ENCODE data around the gene KCNMA1.

The KCNMA1 gene

GRCh38 chr10:76977901-76978300, 659.7 kb downstream of the KCNMA1 start:
- in situ Hi-C loops (cut with MboI; ENCODE audit: low pct_unique_long_range_greater_than_20kb, low sequenced_read_pairs) = no loop called here
- no peak for DNase-seq

GRCh38 chr10:76977046-76977445, 660.6 kb downstream of the KCNMA1 start:
- in situ Hi-C loops (cut with MboI; ENCODE audit: low pct_unique_long_range_greater_than_20kb, low sequenced_read_pairs) = no loop called here
- DNase-seq = no peak

- no peak for DNase-seq
- in situ Hi-C loops (cut with MboI; ENCODE audit: low pct_unique_long_range_greater_than_20kb, low sequenced_read_pairs) = no loop called here
These were observed 661.5 kb downstream of the KCNMA1 start for GRCh38 chr10:76976142-76976541.

GRCh38 chr10:76975126-76975525, 662.5 kb downstream of the KCNMA1 start:
- in situ Hi-C loops (cut with MboI; ENCODE audit: low pct_unique_long_range_greater_than_20kb, low sequenced_read_pairs) = no loop called here

GRCh38 chr10:76974017-76974691, 663.5 kb downstream of the KCNMA1 start:
- in situ Hi-C loops (cut with MboI; ENCODE audit: low pct_unique_long_range_greater_than_20kb, low sequenced_read_pairs) = no loop called here
- DNase-seq = no peak

More at GRCh38 chr10:76975126-76975525, 662.5 kb downstream of the KCNMA1 start:
- no peak for DNase-seq

GRCh38 chr10:76973091-76974016, 664.3 kb downstream of the KCNMA1 start:
- in situ Hi-C loops (cut with MboI; ENCODE audit: low pct_unique_long_range_greater_than_20kb, low sequenced_read_pairs) = no loop called here
- DNase-seq = no peak

GRCh38 chr10:76972541-76972940, 665.1 kb downstream of the KCNMA1 start:
- no peak for DNase-seq
- in situ Hi-C loops (cut with MboI; ENCODE audit: low pct_unique_long_range_greater_than_20kb, low sequenced_read_pairs) = no loop called here

- DNase-seq = no peak
- in situ Hi-C loops (cut with MboI; ENCODE audit: low pct_unique_long_range_greater_than_20kb, low sequenced_read_pairs) = no loop called here
These were observed 665.9 kb downstream of the KCNMA1 start for GRCh38 chr10:76971547-76972170.

GRCh38 chr10:76970711-76971519, 666.7 kb downstream of the KCNMA1 start:
- DNase-seq = no peak
- in situ Hi-C loops (cut with MboI; ENCODE audit: low pct_unique_long_range_greater_than_20kb, low sequenced_read_pairs) = no loop called here

GRCh38 chr10:76969366-76969948, 668.2 kb downstream of the KCNMA1 start:
- in situ Hi-C loops (cut with MboI; ENCODE audit: low pct_unique_long_range_greater_than_20kb, low sequenced_read_pairs) = no loop called here
- no peak for DNase-seq

- DNase-seq = no peak
- in situ Hi-C loops (cut with MboI; ENCODE audit: low pct_unique_long_range_greater_than_20kb, low sequenced_read_pairs) = no loop called here
These were observed 669.1 kb downstream of the KCNMA1 start for GRCh38 chr10:76968483-76968882.

- in situ Hi-C loops (cut with MboI; ENCODE audit: low pct_unique_long_range_greater_than_20kb, low sequenced_read_pairs) = no loop called here
- DNase-seq = no peak
These were observed 674.8 kb downstream of the KCNMA1 start for GRCh38 chr10:76962851-76963250.

- in situ Hi-C loops (cut with MboI; ENCODE audit: low pct_unique_long_range_greater_than_20kb, low sequenced_read_pairs) = no loop called here
- no peak for DNase-seq
These were observed 675.8 kb downstream of the KCNMA1 start for GRCh38 chr10:76961841-76962240.

GRCh38 chr10:76959111-76959510, 678.5 kb downstream of the KCNMA1 start:
- in situ Hi-C loops (cut with MboI; ENCODE audit: low pct_unique_long_range_greater_than_20kb, low sequenced_read_pairs) = no loop called here
- DNase-seq = no peak

GRCh38 chr10:76954838-76955237, 682.8 kb downstream of the KCNMA1 start:
- DNase-seq = no peak
- in situ Hi-C loops (cut with MboI; ENCODE audit: low pct_unique_long_range_greater_than_20kb, low sequenced_read_pairs) = no loop called here

GRCh38 chr10:76950354-76950753, 687.3 kb downstream of the KCNMA1 start:
- in situ Hi-C loops (cut with MboI; ENCODE audit: low pct_unique_long_range_greater_than_20kb, low sequenced_read_pairs) = no loop called here
- no peak for DNase-seq

- no peak for DNase-seq
These were observed 691.3 kb downstream of the KCNMA1 start for GRCh38 chr10:76946270-76946669.

GRCh38 chr10:76945166-76945565, 692.4 kb downstream of the KCNMA1 start:
- in situ Hi-C loops (cut with MboI; ENCODE audit: low pct_unique_long_range_greater_than_20kb, low sequenced_read_pairs) = no loop called here
- no peak for DNase-seq

More at GRCh38 chr10:76946270-76946669, 691.3 kb downstream of the KCNMA1 start:
- in situ Hi-C loops (cut with MboI; ENCODE audit: low pct_unique_long_range_greater_than_20kb, low sequenced_read_pairs) = no loop called here

GRCh38 chr10:76944640-76945039, 693.0 kb downstream of the KCNMA1 start:
- no peak for DNase-seq
- in situ Hi-C loops (cut with MboI; ENCODE audit: low pct_unique_long_range_greater_than_20kb, low sequenced_read_pairs) = no loop called here
